Measurements from ENCODE around the gene ZDHHC24. TPM values are rescaled to one million over a fixed set of nuclear protein-coding genes. Genes with fewer than 3 reads are reported as not detected.
"Not testable (repeated sequence)": the region's sequence is repeated elsewhere in the genome, so short reads cannot be mapped to it uniquely, and the experiment has no call there.

Gene ZDHHC24
- 5.1 TPM for total RNA-seq

- DNase-seq: peak; percentile 96
These were observed at the start of gene ZDHHC24 for GRCh38 chr11:66545701-66546367. Gene ZDHHC24, minus strand, starts transcription at chr11:66546048. Its CDS starts 45 bp downstream, at chr11:66546003.

GRCh38 chr11:66595245-66595904 is 49.5 kb upstream of the ZDHHC24 start:
- no peak for DNase-seq

GRCh38 chr11:66593650-66594049 is 47.8 kb upstream of the ZDHHC24 start:
- DNase-seq: no peak

GRCh38 chr11:66593303-66593635 is 47.4 kb upstream of the ZDHHC24 start:
- no peak for DNase-seq

- peak; percentile 90 for DNase-seq
These were observed 46.8 kb upstream of the ZDHHC24 start, which contains the start of the genes CCDC87 and CCS for GRCh38 chr11:66592457-66593302. Gene CCDC87, minus strand, starts transcription at chr11:66593063. Its CDS starts 48 bp downstream, at chr11:66593015. Gene CCS, plus strand, starts transcription at chr11:66593185. Its CDS starts 77 bp downstream, at chr11:66593262.

GRCh38 chr11:66591175-66591574 is 45.3 kb upstream of the ZDHHC24 start:
- DNase-seq: no peak

- no peak for DNase-seq
These were observed 44.3 kb upstream of the ZDHHC24 start for GRCh38 chr11:66589996-66590675.

GRCh38 chr11:66589315-66589714 is 43.5 kb upstream of the ZDHHC24 start:
- not testable (repeated sequence) for DNase-seq

- no peak for DNase-seq
These were observed 40.3 kb upstream of the ZDHHC24 start for GRCh38 chr11:66586136-66586535.

- not testable (repeated sequence) for DNase-seq
These were observed 39.6 kb upstream of the ZDHHC24 start for GRCh38 chr11:66585447-66585846.

- not testable (repeated sequence) for DNase-seq
These were observed 36.8 kb upstream of the ZDHHC24 start for GRCh38 chr11:66582565-66583147.

- DNase-seq: no peak
These were observed 35.4 kb upstream of the ZDHHC24 start for GRCh38 chr11:66581261-66581660.

GRCh38 chr11:66580803-66581202 is 35.0 kb upstream of the ZDHHC24 start:
- DNase-seq: no peak

- peak; percentile 67 for DNase-seq
These were observed 33.3 kb upstream of the ZDHHC24 start for GRCh38 chr11:66579017-66579606.

GRCh38 chr11:66570850-66571180 is 25.0 kb upstream of the ZDHHC24 start:
- DNase-seq: no peak

GRCh38 chr11:66570079-66570849 is 24.4 kb upstream of the ZDHHC24 start:
- DNase-seq: no peak

- DNase-seq: no peak
These were observed 23.2 kb upstream of the ZDHHC24 start for GRCh38 chr11:66569076-66569475.

GRCh38 chr11:66568124-66568916 is 22.5 kb upstream of the ZDHHC24 start, which contains the start of gene CTSF:
Gene CTSF, minus strand, starts transcription at chr11:66568606. Its CDS starts 120 bp downstream, at chr11:66568486.
- DNase-seq: peak; percentile 89

GRCh38 chr11:66567787-66568123 is 21.9 kb upstream of the ZDHHC24 start:
- no peak for DNase-seq

GRCh38 chr11:66566221-66566620 is 20.4 kb upstream of the ZDHHC24 start:
- DNase-seq: no peak
